NB4 (cell line): ENCODE measurements around the gene CHST15.

Source experiments
- CTCF ChIP-seq: IDR thresholded peaks from one replicate; pipeline ENCODE4 v1.5.1; 2012; ENCODE audit warnings: low read depth, low read length
- POLR2A ChIP-seq: IDR thresholded peaks from 2 replicates; pipeline ENCODE4 v1.6.1; 2011; ENCODE audit warnings: mild to moderate bottlenecking; ENCODE audit not compliant: insufficient read length; ENCODE audit errors: extremely low read depth

GRCh38 chr10:124060148-124060720 lies 33.2 kb downstream of the CHST15 start:
- TF ChIP-seq CTCF (no peak), POLR2A (no peak)
